ENCODE data around the gene TH. TPM values are rescaled to one million over a fixed set of nuclear protein-coding genes. Genes with fewer than 3 reads are reported as not detected.

The TH gene
- total and polyA plus RNA-seq, 2 of the 8 experiments (the other 6 are each of a cell fraction or from before 2014, with no cell fraction given), result 0.09 TPM; not detected in 1

DNA sequence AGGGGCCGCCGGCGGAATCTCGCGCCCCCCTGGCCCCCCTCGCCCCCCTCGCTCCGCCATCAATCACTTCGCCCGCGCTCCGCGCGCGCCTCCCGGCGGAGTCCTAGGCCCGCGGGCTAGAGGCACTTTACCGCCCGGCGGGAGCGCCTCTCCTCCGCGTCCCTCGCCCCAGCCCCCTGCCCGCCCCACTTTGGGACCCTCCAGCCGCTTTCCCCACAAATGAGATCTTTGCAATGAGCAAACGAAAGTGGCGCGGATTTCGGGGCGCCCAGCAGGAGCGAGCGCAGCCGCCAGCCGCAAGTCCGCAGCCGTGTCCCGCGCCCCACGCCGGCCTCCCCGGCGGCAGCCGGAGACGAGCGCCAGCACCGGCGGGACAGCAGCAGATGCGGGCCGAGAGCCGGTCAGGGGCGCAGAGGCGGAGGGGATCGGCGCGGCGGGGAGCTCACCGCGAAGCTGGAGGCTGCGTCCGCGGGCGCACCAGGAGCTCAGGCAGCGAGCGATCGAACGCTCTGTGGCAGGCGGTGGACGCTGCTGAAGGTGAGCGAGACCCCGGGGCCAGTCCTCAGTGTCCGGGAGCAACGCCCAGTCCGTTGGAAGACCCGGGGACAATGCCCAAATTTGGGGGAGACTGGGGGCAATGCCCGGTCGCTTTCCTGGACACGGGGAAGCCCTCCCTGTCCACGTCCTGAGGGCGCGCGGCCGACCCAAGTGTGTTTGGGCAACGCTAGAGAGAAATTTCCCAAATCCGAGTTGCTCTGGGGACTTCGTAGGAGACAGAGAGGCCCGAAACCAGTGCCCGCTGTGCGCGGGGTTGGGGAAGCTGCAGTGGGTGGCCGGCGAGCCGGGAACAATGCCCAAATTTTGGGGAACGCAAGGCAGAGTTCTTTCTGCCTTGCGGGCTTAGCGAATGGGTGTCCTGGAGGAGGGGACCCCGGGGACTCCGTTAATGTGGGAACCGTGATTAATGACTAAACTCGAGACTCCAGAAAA is 30.9 kb downstream of the TH start:
- no peak overlapping the region for H2AFZ ChIP-seq (ENCODE audit: low read length)
- H3K4me1 ChIP-seq (replicated peaks in 1 of 4; ENCODE audit: control insufficient read depth in 3 of 4, insufficient read depth in 4 of 4, low read length in 3 of 4), result peaks cover 0 to 11% (median 5%) of the 10 kb centered on the region in 4 experiments; a peak in 6 of 7 replicates
- peak overlapping the region; percentile 58 to 66 for H3K4me2 ChIP-seq (ENCODE audit: insufficient read depth in 1 of 2, low read depth in 2 of 2, low read length in 2 of 2)
- H4K91ac ChIP-seq (replicated peaks; ENCODE audit: insufficient read length, low read length), result no peak overlapping the region
- 4% methylated on average over 70 of the region's 102 CpGs; no CpG with 5 or more reads in 1 of the 2 experiments for WGBS, 2 experiments (ENCODE audit: extremely low coverage in 1 of 2, insufficient coverage in 1 of 2, insufficient read length in 1 of 2, insufficient replicate concordance in 2 of 2, low coverage in 1 of 2, low lambda C conversion rate in 2 of 2, missing lambda C conversion rate in 1 of 2)
- peaks cover 85 to 98% (median 98%) of the 10 kb centered on the region in 4 experiments for H3K27me3 ChIP-seq (replicated peaks in 1 of 4; ENCODE audit: control insufficient read depth in 3 of 4, extremely low read depth in 1 of 4, insufficient read depth in 3 of 4, low read length in 3 of 4)
- H3K18ac ChIP-seq (ENCODE audit: extremely low read depth, low read length), result no peak overlapping the region
- H2BK5ac ChIP-seq (ENCODE audit: low read depth, low read length), result no peak overlapping the region
- H4K8ac ChIP-seq (ENCODE audit: extremely low read depth, insufficient read depth, low read length), result no peak overlapping the region
- no peak overlapping the region for H2AK5ac ChIP-seq (ENCODE audit: low read depth, low read length)
- no peak for FAIRE-seq
- H3K9ac ChIP-seq (replicated peaks in 1 of 4; ENCODE audit: extremely low read depth in 1 of 4, low read depth in 3 of 4, low read length in 3 of 4), result no peak overlapping the region
- peaks cover 11% of the 10 kb centered on the region; the same call in 1 of the 2 replicates for H3K23me2 ChIP-seq (ENCODE audit: low read depth, low read length)
- H3K14ac ChIP-seq (ENCODE audit: insufficient read length), result no peak overlapping the region
- no peak for DNase-seq (ENCODE audit: low read depth in 1 of 2, low spot score in 2 of 2)
- no peak overlapping the region for H3K23ac ChIP-seq (ENCODE audit: insufficient read length)
- peaks cover 12 to 18% of the 10 kb centered on the region in 2 experiments for H4K20me1 ChIP-seq (replicated peaks in 1 of 2; ENCODE audit: control insufficient read depth in 1 of 2, insufficient read depth in 2 of 2, low read length in 2 of 2)
- H3K4ac ChIP-seq (replicated peaks; ENCODE audit: insufficient read length, low read depth, low read length), result no peak overlapping the region
- H3K27ac ChIP-seq (ENCODE audit: low read depth, low read length), result no peak overlapping the region
- H2BK20ac ChIP-seq (ENCODE audit: low read length), result no peak overlapping the region
- no peaks in the 10 kb centered on the region for H3K9me3 ChIP-seq (ENCODE audit: insufficient read depth in 2 of 2, low read depth in 1 of 2, low read length in 1 of 2)
- ChIA-PET CTCF (ENCODE audit: partially characterized antibody) (interaction anchor here (0.6 to 12.3 kb wide), 10 partner anchors 11 to 869 kb away, joined by 3 to 170 read pairs (median 3); no protein-coding TSS in a partner anchor), POLR2A (ENCODE audit: partially characterized antibody) (no interaction called here)
- H3K36me3 ChIP-seq (ENCODE audit: control insufficient read depth in 2 of 4, insufficient read depth in 4 of 4, low read length in 3 of 4), result peaks cover 0 to 3% (median 0%) of the 10 kb centered on the region in 4 experiments; a peak in 1 of 8 replicates
- no peak overlapping the region for H2BK15ac ChIP-seq (ENCODE audit: low read length)
- H3K79me1 ChIP-seq (ENCODE audit: low read depth, low read length), result no peaks in the 10 kb centered on the region
- no peak overlapping the region for H2BK12ac ChIP-seq (ENCODE audit: low read depth, low read length)
- no peak overlapping the region for H3K56ac ChIP-seq (replicated peaks; ENCODE audit: insufficient read length, low read depth, low read length)
- no peak overlapping the region for H2BK120ac ChIP-seq (replicated peaks; ENCODE audit: low read depth, low read length)
- no peak overlapping the region for H4K5ac ChIP-seq (ENCODE audit: insufficient read length, low read depth, low read length)
- H3K79me2 ChIP-seq (ENCODE audit: control insufficient read depth in 1 of 2, insufficient read depth in 2 of 2, low read length in 2 of 2), result no peaks in the 10 kb centered on the region
- peak overlapping the region in 3 of 4 experiments; percentile 3 to 48 (median 10); a peak in 3 of 8 replicates for H3K4me3 ChIP-seq (ENCODE audit: extremely low read depth in 1 of 4, insufficient read depth in 2 of 4, low read depth in 3 of 4, low read length in 4 of 4)
- TF ChIP-seq POU5F1 (IDR thresholded peaks at IDR 0.05; ENCODE audit: low read depth, low read length), result no peak
- TF ChIP-seq SIN3A (conservative IDR thresholded peaks at IDR 0.05 in 1 of 2, IDR thresholded peaks at IDR 0.05 in 1 of 2; ENCODE audit: low read depth in 1 of 2, low read length in 2 of 2), result no peak
- TF ChIP-seq RFX5 (IDR thresholded peaks at IDR 0.05; ENCODE audit: borderline replicate concordance, low read depth, low read length), result no peak
- no peak for TF ChIP-seq HDAC2 (IDR thresholded peaks at IDR 0.05; ENCODE audit: borderline replicate concordance in 1 of 2, low read depth in 2 of 2, low read length in 2 of 2)
- TF ChIP-seq CHD1 (IDR thresholded peaks at IDR 0.05; ENCODE audit: low read depth, low read length), result no peak
- TF ChIP-seq EZH2 (IDR thresholded peaks at IDR 0.05; ENCODE audit: low read depth, low read length, severe bottlenecking), result peak; percentile 99
- no peak for TF ChIP-seq KDM5A (IDR thresholded peaks at IDR 0.05; ENCODE audit: low read length)
- no peak for TF ChIP-seq CREB1 (IDR thresholded peaks at IDR 0.05)
- TF ChIP-seq MAFK (IDR thresholded peaks at IDR 0.05; ENCODE audit: low read depth, low read length), result no peak
- TF ChIP-seq KDM4A (IDR thresholded peaks at IDR 0.05; ENCODE audit: low read depth, low read length, severe bottlenecking), result no peak
- TF ChIP-seq ZNF274 (IDR thresholded peaks at IDR 0.05; ENCODE audit: borderline replicate concordance, extremely low read depth, low read length), result no peak
